ENCODE measurements around the gene CEP85L.

The CEP85L gene

DNA sequence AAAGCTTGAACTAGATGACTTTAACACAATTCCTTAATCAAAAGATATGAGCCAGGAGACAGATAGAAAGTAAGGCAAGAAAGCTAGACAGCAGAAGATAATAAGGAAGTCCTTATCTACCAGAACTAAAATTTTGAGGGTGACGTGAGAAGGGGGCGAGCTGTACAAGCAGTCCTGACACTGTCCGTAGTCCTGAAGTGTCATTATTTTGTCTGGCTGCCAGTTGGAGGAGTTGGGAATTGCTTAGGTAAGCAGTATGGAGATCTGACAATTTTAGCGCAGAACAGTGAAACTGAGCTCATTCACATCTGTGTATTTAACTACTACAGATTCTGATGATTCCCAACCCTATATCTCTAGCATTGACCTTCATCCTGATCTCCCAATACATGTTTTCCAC, 25.8 kb upstream of the CEP85L start:
- Histone ChIP-seq H3K4me3 (ENCODE audit: low read length) (no peak overlapping the region), H3K4me1 (ENCODE audit: control insufficient read depth, insufficient read depth, low read length) (peaks cover 11% of the 10 kb centered on the region), H3K9ac (ENCODE audit: low read length) (no peak overlapping the region), H3K36me3 (ENCODE audit: control insufficient read depth, insufficient read depth, low read length, severe bottlenecking) (no peaks in the 10 kb centered on the region), H3K27me3 (replicated peaks; ENCODE audit: control insufficient read depth, insufficient read depth, low read length) (no peaks in the 10 kb centered on the region), H3K9me3 (ENCODE audit: control insufficient read depth, low read length) (no peaks in the 10 kb centered on the region)
- no peak for DNase-seq (ENCODE audit: low read depth)

DNA sequence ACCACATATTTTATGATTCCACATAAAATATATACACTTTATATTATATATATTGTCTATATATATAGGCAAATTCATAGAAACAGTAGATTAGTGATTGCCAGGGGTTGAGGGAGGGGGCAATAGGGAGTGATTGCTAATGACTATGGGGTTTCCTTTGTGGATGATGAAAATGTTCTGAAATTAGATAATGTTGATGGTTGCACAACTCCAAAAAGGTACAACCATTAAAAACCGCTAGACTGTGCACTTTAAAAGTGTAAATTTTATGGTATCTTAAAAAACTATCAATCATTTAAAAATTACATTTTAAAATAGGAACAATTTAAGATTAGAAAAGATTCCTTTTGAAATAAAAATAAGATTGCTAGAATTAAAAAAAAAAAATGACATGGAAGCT, 23.8 kb upstream of the CEP85L start:
- DNase-seq (ENCODE audit: low read depth) = no peak
- Histone ChIP-seq H3K4me1 (ENCODE audit: control insufficient read depth, insufficient read depth, low read length) (peaks cover 11% of the 10 kb centered on the region), H3K9me3 (ENCODE audit: control insufficient read depth, low read length) (no peaks in the 10 kb centered on the region), H3K4me3 (ENCODE audit: low read length) (no peak overlapping the region), H3K36me3 (ENCODE audit: control insufficient read depth, insufficient read depth, low read length, severe bottlenecking) (no peaks in the 10 kb centered on the region), H3K27me3 (replicated peaks; ENCODE audit: control insufficient read depth, insufficient read depth, low read length) (no peaks in the 10 kb centered on the region), H3K9ac (ENCODE audit: low read length) (no peak overlapping the region)

DNA sequence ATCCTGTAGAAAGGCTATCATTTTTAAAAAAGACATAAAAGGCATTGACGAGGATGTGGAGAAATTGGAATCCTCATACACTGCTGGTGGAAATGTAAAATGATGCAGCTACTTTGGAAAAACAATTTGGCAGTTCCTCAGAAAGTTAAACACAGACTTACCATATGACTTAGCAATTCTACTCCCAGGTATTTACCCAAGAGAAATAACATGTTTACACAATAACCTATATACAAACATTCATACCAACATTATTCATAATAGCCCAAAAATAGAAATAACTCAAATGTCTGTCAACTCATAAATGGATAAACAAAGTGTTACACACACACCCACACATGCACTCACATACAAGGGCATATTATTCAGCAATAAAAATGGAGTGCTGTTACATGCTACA, 23.4 kb upstream of the CEP85L start:
- Histone ChIP-seq H3K36me3 (ENCODE audit: control insufficient read depth, insufficient read depth, low read length, severe bottlenecking) (no peaks in the 10 kb centered on the region), H3K4me3 (ENCODE audit: low read length) (no peak overlapping the region), H3K4me1 (ENCODE audit: control insufficient read depth, insufficient read depth, low read length) (peaks cover 10% of the 10 kb centered on the region), H3K9ac (ENCODE audit: low read length) (no peak overlapping the region), H3K27me3 (replicated peaks; ENCODE audit: control insufficient read depth, insufficient read depth, low read length) (no peaks in the 10 kb centered on the region), H3K9me3 (ENCODE audit: control insufficient read depth, low read length) (no peaks in the 10 kb centered on the region)
- no peak for DNase-seq (ENCODE audit: low read depth)

DNA sequence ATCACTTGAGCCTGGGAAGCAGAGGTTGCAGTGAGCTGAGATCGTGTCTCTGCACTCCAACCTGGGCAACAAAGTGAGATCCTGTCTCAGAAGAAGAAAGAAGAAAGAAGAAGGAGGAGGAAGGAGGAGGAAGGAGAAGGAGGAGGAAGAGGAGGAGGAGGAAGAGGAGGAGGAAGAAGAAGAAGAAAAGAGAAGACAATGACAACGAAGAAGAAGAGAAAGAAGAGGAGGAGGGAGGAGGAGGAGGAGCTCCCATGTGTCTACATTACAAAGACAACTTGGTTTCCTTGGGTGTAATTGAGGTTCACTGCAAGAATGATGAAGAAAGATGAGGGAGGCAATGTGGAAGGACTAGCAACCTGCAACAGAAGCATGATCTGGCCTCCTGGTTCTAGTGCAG, 21.3 kb upstream of the CEP85L start:
- Histone ChIP-seq H3K4me3 (ENCODE audit: low read length) (no peak overlapping the region), H3K4me1 (ENCODE audit: control insufficient read depth, insufficient read depth, low read length) (peaks cover 17% of the 10 kb centered on the region), H3K27me3 (replicated peaks; ENCODE audit: control insufficient read depth, insufficient read depth, low read length) (no peaks in the 10 kb centered on the region), H3K9ac (ENCODE audit: low read length) (no peak overlapping the region), H3K36me3 (ENCODE audit: control insufficient read depth, insufficient read depth, low read length, severe bottlenecking) (no peaks in the 10 kb centered on the region), H3K9me3 (ENCODE audit: control insufficient read depth, low read length) (no peaks in the 10 kb centered on the region)
- no peak for DNase-seq (ENCODE audit: low read depth)

DNA sequence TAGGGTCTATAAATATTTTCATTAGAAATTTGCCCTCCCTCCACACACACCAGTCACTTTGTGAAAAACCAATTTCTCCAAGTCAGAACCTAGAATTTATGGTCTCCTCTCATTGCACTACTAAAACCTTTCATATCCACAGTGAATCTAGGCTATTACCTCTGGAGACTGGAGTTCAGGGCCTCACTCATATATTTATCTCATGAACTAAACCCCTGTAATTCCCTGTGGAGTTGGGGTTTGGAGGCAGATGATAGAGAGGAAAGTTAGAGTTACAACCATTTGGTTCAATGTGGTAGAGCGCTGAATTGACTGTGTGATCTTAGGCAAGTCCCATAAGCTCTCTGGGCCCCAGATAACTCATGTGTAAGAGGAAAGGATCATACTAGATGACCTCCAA, 18.2 kb upstream of the CEP85L start:
- H3K4me3 ChIP-seq (ENCODE audit: low read length) = no peak overlapping the region
- no peak overlapping the region for H3K9ac ChIP-seq (ENCODE audit: low read length)
- H3K4me1 ChIP-seq (ENCODE audit: control insufficient read depth, insufficient read depth, low read length) = peaks cover 26% of the 10 kb centered on the region
- H3K9me3 ChIP-seq (ENCODE audit: control insufficient read depth, low read length) = no peaks in the 10 kb centered on the region
- no peaks in the 10 kb centered on the region for H3K27me3 ChIP-seq (replicated peaks; ENCODE audit: control insufficient read depth, insufficient read depth, low read length)
- no peak for DNase-seq (ENCODE audit: low read depth)
- no peaks in the 10 kb centered on the region for H3K36me3 ChIP-seq (ENCODE audit: control insufficient read depth, insufficient read depth, low read length, severe bottlenecking)

DNA sequence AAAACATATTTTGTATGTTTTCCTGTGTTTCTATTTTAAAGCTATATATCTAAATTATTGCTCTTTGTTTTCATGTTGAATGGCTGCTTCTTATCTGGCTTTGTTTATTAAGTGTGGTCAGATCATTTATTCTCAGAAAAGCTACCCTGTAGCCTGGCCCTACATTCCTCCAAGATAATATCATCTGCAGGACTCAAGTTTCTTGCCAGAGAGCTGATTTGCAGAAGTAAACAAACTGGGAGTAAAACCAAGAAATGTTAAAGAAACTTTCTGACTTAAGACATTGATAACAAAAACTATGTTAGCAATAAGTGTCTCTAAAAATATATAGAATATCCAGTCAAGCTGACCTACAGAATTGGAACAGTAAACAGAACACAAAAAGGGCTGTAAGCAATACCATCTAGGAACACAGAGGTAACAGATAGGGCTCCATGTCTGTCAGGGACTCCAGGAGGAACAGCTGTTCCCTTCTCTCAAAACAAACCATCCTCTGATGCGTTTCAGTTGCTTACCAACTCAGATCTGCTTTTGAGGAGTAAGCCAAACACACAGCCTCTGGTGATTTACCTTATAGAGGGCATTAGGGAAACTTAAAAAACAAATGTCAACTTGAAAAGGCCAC, 17.5 kb upstream of the CEP85L start:
- H3K36me3 ChIP-seq (ENCODE audit: control insufficient read depth, insufficient read depth, low read length, severe bottlenecking) = no peaks in the 10 kb centered on the region
- peak; percentile 83 for DNase-seq (ENCODE audit: low read depth)
- H3K9me3 ChIP-seq (ENCODE audit: control insufficient read depth, low read length) = no peaks in the 10 kb centered on the region
- no peaks in the 10 kb centered on the region for H3K27me3 ChIP-seq (replicated peaks; ENCODE audit: control insufficient read depth, insufficient read depth, low read length)
- no peak overlapping the region for H3K9ac ChIP-seq (ENCODE audit: low read length)
- peak overlapping the region; percentile 27 for H3K4me3 ChIP-seq (ENCODE audit: low read length)
- H3K4me1 ChIP-seq (ENCODE audit: control insufficient read depth, insufficient read depth, low read length) = peaks cover 26% of the 10 kb centered on the region

DNA sequence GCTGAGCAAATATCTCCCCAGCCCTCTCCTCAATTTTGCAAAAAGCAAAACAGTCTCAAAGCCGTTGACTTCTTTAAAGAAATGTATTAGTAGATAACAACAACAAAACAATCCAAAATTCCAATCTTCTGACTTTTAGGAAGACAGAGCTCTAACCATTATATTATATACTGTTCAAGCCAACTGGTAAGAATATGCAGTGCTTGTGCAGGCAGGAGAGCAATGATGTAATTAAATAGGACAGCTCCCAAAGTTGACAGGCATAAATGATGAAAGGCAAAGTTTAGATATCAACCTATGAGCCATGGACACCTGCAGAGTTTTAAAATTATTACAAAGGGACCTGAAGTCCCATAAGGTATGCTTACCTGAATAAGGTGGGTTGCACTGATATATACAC, 16.6 kb upstream of the CEP85L start:
- Histone ChIP-seq H3K4me1 (ENCODE audit: control insufficient read depth, insufficient read depth, low read length) (peaks cover 26% of the 10 kb centered on the region), H3K27me3 (replicated peaks; ENCODE audit: control insufficient read depth, insufficient read depth, low read length) (no peaks in the 10 kb centered on the region), H3K4me3 (ENCODE audit: low read length) (no peak overlapping the region), H3K9me3 (ENCODE audit: control insufficient read depth, low read length) (no peaks in the 10 kb centered on the region), H3K36me3 (ENCODE audit: control insufficient read depth, insufficient read depth, low read length, severe bottlenecking) (no peaks in the 10 kb centered on the region), H3K9ac (ENCODE audit: low read length) (no peak overlapping the region)
- peak; percentile 18 for DNase-seq (ENCODE audit: low read depth)

DNA sequence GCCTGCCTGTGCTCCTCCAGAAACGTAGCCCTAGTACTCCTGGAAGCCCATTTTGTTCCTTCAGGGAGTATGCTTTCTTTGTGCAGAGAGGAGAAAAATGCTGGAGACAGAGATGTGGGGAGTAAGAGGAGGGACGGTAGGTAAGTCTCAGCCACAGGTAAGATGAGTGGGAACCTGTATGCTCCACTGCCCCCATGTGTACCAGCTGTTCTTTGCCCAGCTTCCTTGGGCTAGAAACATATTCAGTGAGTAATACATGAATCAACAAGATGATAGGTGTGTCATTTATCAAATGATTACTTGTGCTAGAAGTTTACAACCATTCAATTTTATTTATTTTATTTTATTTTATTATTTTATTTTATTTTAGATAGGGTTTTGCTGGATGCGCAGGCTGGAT, 13.6 kb upstream of the CEP85L start:
- H3K4me1 ChIP-seq (ENCODE audit: control insufficient read depth, insufficient read depth, low read length) = peaks cover 26% of the 10 kb centered on the region
- H3K9me3 ChIP-seq (ENCODE audit: control insufficient read depth, low read length) = no peaks in the 10 kb centered on the region
- no peak overlapping the region for H3K9ac ChIP-seq (ENCODE audit: low read length)
- no peaks in the 10 kb centered on the region for H3K36me3 ChIP-seq (ENCODE audit: control insufficient read depth, insufficient read depth, low read length, severe bottlenecking)
- H3K27me3 ChIP-seq (replicated peaks; ENCODE audit: control insufficient read depth, insufficient read depth, low read length) = no peaks in the 10 kb centered on the region
- DNase-seq (ENCODE audit: low read depth) = no peak
- H3K4me3 ChIP-seq (ENCODE audit: low read length) = peak overlapping the region; percentile 69

DNA sequence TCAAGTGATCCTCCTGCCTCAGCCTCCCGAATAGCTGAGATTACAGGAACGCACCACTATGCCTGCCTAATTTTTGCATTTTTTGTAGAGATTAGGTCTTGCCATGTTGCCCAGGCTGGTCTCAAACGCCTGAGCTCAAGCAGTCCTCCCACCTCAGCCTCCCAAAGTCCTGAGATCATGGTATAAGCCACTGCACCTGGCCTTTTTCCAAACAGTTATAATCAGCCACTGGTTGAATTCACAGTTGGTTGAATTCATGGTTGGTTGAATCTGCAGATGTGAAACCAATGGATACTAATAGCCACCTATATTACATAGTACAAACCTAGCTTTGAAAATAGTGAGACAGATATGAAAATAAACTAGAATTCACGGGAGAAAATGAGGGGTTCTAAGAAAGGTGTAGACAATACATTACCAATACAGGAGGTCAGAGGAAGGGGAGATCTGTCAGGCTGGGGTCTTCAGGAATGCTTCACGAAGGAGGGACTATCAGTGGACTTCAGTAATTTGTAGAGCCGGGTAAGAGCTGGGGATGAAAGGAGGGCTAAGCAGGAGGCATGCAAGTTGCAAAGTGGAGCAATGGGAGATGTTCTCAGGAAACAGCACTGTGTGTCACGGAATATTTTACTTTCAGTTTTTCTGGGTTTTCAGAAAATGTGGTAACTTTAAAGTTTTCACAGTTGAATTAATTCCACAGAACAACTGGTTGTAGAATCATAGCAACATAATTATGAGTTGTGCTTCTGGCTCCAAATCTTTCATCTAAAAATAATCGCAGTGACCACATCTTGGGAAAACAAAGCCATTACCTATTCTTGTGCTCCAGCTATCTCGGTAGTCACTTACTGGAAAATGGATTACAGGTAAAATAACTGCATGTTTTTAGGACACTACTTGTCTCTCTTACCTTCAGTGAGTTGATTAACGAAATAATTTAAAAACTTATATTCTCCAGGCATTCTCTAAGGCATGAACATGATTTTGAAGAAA, 12.9 kb upstream of the CEP85L start:
- no peaks in the 10 kb centered on the region for H3K27me3 ChIP-seq (replicated peaks; ENCODE audit: control insufficient read depth, insufficient read depth, low read length)
- no peak overlapping the region for H3K9ac ChIP-seq (ENCODE audit: low read length)
- no peaks in the 10 kb centered on the region for H3K9me3 ChIP-seq (ENCODE audit: control insufficient read depth, low read length)
- H3K4me1 ChIP-seq (ENCODE audit: control insufficient read depth, insufficient read depth, low read length) = peaks cover 24% of the 10 kb centered on the region
- DNase-seq (ENCODE audit: low read depth) = peak; percentile 23
- no peaks in the 10 kb centered on the region for H3K36me3 ChIP-seq (ENCODE audit: control insufficient read depth, insufficient read depth, low read length, severe bottlenecking)
- H3K4me3 ChIP-seq (ENCODE audit: low read length) = peak overlapping the region; percentile 69

DNA sequence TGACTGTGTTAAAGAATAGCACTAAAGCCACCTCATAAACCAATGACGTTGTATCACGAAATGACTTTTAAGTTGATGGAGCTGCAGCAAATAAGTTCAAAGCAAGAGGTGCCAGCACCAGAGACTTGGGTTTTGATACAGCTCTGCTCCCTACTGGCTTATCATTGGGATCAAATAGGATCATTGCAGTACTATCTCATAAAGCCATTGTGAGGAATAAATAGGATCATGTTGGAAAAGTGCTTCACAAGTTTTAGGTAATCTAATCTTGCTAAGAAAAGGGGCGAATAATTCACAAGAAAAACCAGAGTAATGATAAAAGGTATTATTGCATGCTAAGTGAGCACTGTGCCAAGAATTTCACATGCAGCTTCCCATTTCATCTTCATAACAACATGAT, 10.4 kb upstream of the CEP85L start:
- Histone ChIP-seq H3K9me3 (ENCODE audit: control insufficient read depth, low read length) (no peaks in the 10 kb centered on the region), H3K4me3 (ENCODE audit: low read length) (no peak overlapping the region), H3K9ac (ENCODE audit: low read length) (no peak overlapping the region), H3K36me3 (ENCODE audit: control insufficient read depth, insufficient read depth, low read length, severe bottlenecking) (no peaks in the 10 kb centered on the region), H3K27me3 (replicated peaks; ENCODE audit: control insufficient read depth, insufficient read depth, low read length) (no peaks in the 10 kb centered on the region), H3K4me1 (ENCODE audit: control insufficient read depth, insufficient read depth, low read length) (peaks cover under 1% of the 10 kb centered on the region)
- DNase-seq (ENCODE audit: low read depth) = no peak

DNA sequence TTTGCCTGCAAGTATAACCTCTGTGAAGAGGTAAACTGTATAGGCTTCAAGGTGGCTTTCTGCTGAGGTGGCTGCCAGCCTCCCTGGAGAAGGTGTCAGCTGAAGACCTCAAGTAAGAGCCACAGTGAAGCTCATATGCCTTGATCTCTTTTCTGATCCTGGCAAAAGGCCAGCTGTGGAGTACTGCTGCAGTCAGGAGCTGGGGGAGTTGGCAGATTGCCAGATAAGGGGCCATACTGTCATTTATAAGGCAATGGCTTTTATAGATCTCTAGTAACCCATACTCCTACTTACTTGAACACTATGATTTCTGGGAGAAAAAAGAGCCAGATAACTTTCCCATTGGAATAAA, 8.8 kb upstream of the CEP85L start:
- Histone ChIP-seq H3K4me3 (ENCODE audit: low read length) (no peak overlapping the region), H3K4me1 (ENCODE audit: control insufficient read depth, insufficient read depth, low read length) (no peaks in the 10 kb centered on the region), H3K9ac (ENCODE audit: low read length) (peak overlapping the region; percentile 21), H3K9me3 (ENCODE audit: control insufficient read depth, low read length) (no peaks in the 10 kb centered on the region), H3K36me3 (ENCODE audit: control insufficient read depth, insufficient read depth, low read length, severe bottlenecking) (no peaks in the 10 kb centered on the region), H3K27me3 (replicated peaks; ENCODE audit: control insufficient read depth, insufficient read depth, low read length) (no peaks in the 10 kb centered on the region)
- DNase-seq (ENCODE audit: low read depth) = peak; percentile 40
